Fibroblast of skin of scalp (primary cell): ENCODE measurements around the gene RAB3A.
"Not testable (repeated sequence)": the region's sequence is repeated elsewhere in the genome, so short reads cannot be mapped to it uniquely, and the experiment has no call there.

Source experiments
- DNase-seq: peaks from one replicate; pipeline ENCODE4 v3.0.0-alpha.2; 2013

The RAB3A gene

GRCh38 chr19:18167975-18168645 is 35.7 kb downstream of the RAB3A start:
- no peak for DNase-seq

- no peak for DNase-seq
Observed at GRCh38 chr19:18167011-18167410, 36.8 kb downstream of the RAB3A start.

GRCh38 chr19:18165794-18166544 is 37.9 kb downstream of the RAB3A start:
- DNase-seq: no peak

GRCh38 chr19:18164072-18164471 is 39.8 kb downstream of the RAB3A start:
- no peak for DNase-seq

GRCh38 chr19:18161636-18162002 is 42.2 kb downstream of the RAB3A start:
- no peak for DNase-seq

- peak; percentile 65 for DNase-seq
Observed at GRCh38 chr19:18160971-18161635, 42.7 kb downstream of the RAB3A start.

- DNase-seq: no peak
Observed at GRCh38 chr19:18160493-18160970, 43.3 kb downstream of the RAB3A start.

GRCh38 chr19:18159810-18160209 is 44.0 kb downstream of the RAB3A start:
- no peak for DNase-seq

GRCh38 chr19:18159059-18159616 is 44.7 kb downstream of the RAB3A start:
- DNase-seq: not testable (repeated sequence)

- no peak for DNase-seq
Observed at GRCh38 chr19:18158467-18158866, 45.4 kb downstream of the RAB3A start.

- no peak for DNase-seq
Observed at GRCh38 chr19:18157465-18158063, 46.3 kb downstream of the RAB3A start.

GRCh38 chr19:18156841-18157464 is 46.9 kb downstream of the RAB3A start:
- DNase-seq: peak; percentile 77

- no peak for DNase-seq
Observed at GRCh38 chr19:18156268-18156667, 47.6 kb downstream of the RAB3A start.

GRCh38 chr19:18155095-18156087 is 48.5 kb downstream of the RAB3A start:
- no peak for DNase-seq

GRCh38 chr19:18153556-18154134 is 50.2 kb downstream of the RAB3A start:
- no peak for DNase-seq

GRCh38 chr19:18152817-18153555 is 50.9 kb downstream of the RAB3A start, which contains the start of gene PIK3R2:
TSS of gene PIK3R2 (plus strand) at chr19:18153163. CDS start at chr19:18155880, 2,717 bp downstream.
- DNase-seq: peak; percentile 99

- peak; percentile 99 for DNase-seq
Observed at GRCh38 chr19:18152442-18152816, 51.4 kb downstream of the RAB3A start.

GRCh38 chr19:18150776-18151624 is 52.8 kb downstream of the RAB3A start:
- DNase-seq: no peak

GRCh38 chr19:18149596-18149975 is 54.3 kb downstream of the RAB3A start:
- DNase-seq: no peak
